Skeletal muscle tissue (tissue), 4 donors: Measurements from ENCODE around the gene TRABD2B. TPM values are rescaled to one million over a fixed set of nuclear protein-coding genes. Genes with fewer than 3 reads are reported as not detected.

Experiments
- H3K27ac ChIP-seq: one replicate; pipeline ENCODE4 v1.7.0; 2013; ENCODE audit warnings: mild to moderate bottlenecking, low read depth, low read length, inconsistent platforms
- H3K27me3 ChIP-seq, 3 donors: one replicate each; pipeline ENCODE4 v1.7.0; 2013; ENCODE audit warnings: low read length in 3 of 3; ENCODE audit not compliant: control insufficient read depth in 3 of 3, insufficient read depth in 3 of 3
- H3K36me3 ChIP-seq, 3 donors: one replicate each; pipeline ENCODE4 v1.7.0; 2013; ENCODE audit warnings: low read length in 3 of 3; ENCODE audit not compliant: control insufficient read depth in 3 of 3, insufficient read depth in 3 of 3
- H3K4me1 ChIP-seq, 3 donors: one replicate each; pipeline ENCODE4 v1.7.0; 2013; ENCODE audit warnings: low read length in 3 of 3, mild to moderate bottlenecking in 3 of 3; ENCODE audit not compliant: control insufficient read depth in 3 of 3, insufficient read depth in 3 of 3
- H3K4me3 ChIP-seq, 3 donors: one replicate each; pipeline ENCODE4 v1.7.0; 2013; ENCODE audit warnings: low read length in 3 of 3
- H3K9ac ChIP-seq, 3 donors: one replicate each; pipeline ENCODE4 v1.7.0; 2013; ENCODE audit warnings: low read length in 3 of 3, mild to moderate bottlenecking in 3 of 3, moderate library complexity in 2 of 3, low read depth in 1 of 3
- H3K9me3 ChIP-seq, 3 donors: one replicate each; pipeline ENCODE4 v1.7.0; 2013; ENCODE audit warnings: low read length in 3 of 3; ENCODE audit not compliant: control insufficient read depth in 3 of 3
- total RNA-seq: library from RNA; depleted of rRNA; stranded (reverse); fragments of >200 nt; gene quantifications from one replicate; pipeline ENCODE4 v1.2.3, GENCODE V29; 2014
- donor health status: Osteomylitis.

TRABD2B gene
- total RNA-seq, 1 donor from 2014 or later, result 0.52 TPM

GRCh38 chr1:47995306-47996050 lies 1.7 kb downstream of the TRABD2B start:
- Histone ChIP-seq H3K27me3 (peaks cover 31 to 35% (median 33%) of the 10 kb centered on the region in 3 donors), H3K4me1 (peaks cover 2 to 13% (median 2%) of the 10 kb centered on the region in 3 donors)

GRCh38 chr1:47993881-47994625 lies 3.1 kb downstream of the TRABD2B start:
- peaks cover 31 to 38% (median 33%) of the 10 kb centered on the region in 3 donors for H3K27me3 ChIP-seq
- no peak overlapping the region for H3K4me3 ChIP-seq
- no peaks in the 10 kb centered on the region for H3K9me3 ChIP-seq
- peaks cover 0 to 2% (median 0%) of the 10 kb centered on the region in 3 donors for H3K36me3 ChIP-seq
- peaks cover 2 to 13% (median 2%) of the 10 kb centered on the region in 3 donors for H3K4me1 ChIP-seq
- H3K9ac ChIP-seq, result no peak overlapping the region
- no peak overlapping the region for H3K27ac ChIP-seq

More at GRCh38 chr1:47995306-47996050, 1.7 kb downstream of the TRABD2B start:
- no peak overlapping the region for H3K4me3 ChIP-seq
- H3K36me3 ChIP-seq, result peaks cover 0 to 2% (median 0%) of the 10 kb centered on the region in 3 donors
- H3K27ac ChIP-seq, result no peak overlapping the region
- H3K9ac ChIP-seq, result no peak overlapping the region
- H3K9me3 ChIP-seq, result no peaks in the 10 kb centered on the region

- H3K27ac ChIP-seq, result no peak overlapping the region
- H3K27me3 ChIP-seq, result peaks cover 28 to 34% (median 30%) of the 10 kb centered on the region in 3 donors
- no peak overlapping the region for H3K4me3 ChIP-seq
Observed at GRCh38 chr1:47993416-47993740, 3.8 kb downstream of the TRABD2B start.

GRCh38 chr1:47992720-47993415 lies 4.3 kb downstream of the TRABD2B start:
- no peak overlapping the region for H3K9ac ChIP-seq
- H3K4me1 ChIP-seq, result peaks cover 2 to 13% (median 2%) of the 10 kb centered on the region in 3 donors
- H3K9me3 ChIP-seq, result no peaks in the 10 kb centered on the region
- no peak overlapping the region for H3K4me3 ChIP-seq
- H3K27ac ChIP-seq, result no peak overlapping the region
- H3K36me3 ChIP-seq, result peaks cover 0 to 2% (median 0%) of the 10 kb centered on the region in 3 donors
- peaks cover 24 to 31% (median 25%) of the 10 kb centered on the region in 3 donors for H3K27me3 ChIP-seq

More at GRCh38 chr1:47993416-47993740, 3.8 kb downstream of the TRABD2B start:
- Histone ChIP-seq H3K9me3 (no peaks in the 10 kb centered on the region), H3K4me1 (peaks cover 2 to 13% (median 2%) of the 10 kb centered on the region in 3 donors), H3K36me3 (peaks cover 0 to 2% (median 0%) of the 10 kb centered on the region in 3 donors), H3K9ac (no peak overlapping the region)

- Histone ChIP-seq H3K36me3 (peaks cover 0 to 2% (median 0%) of the 10 kb centered on the region in 3 donors), H3K27ac (no peak overlapping the region), H3K9me3 (no peaks in the 10 kb centered on the region), H3K9ac (no peak overlapping the region), H3K4me3 (no peak overlapping the region), H3K27me3 (peaks cover 26 to 35% (median 28%) of the 10 kb centered on the region in 3 donors), H3K4me1 (peaks cover 0 to 14% (median 5%) of the 10 kb centered on the region in 3 donors)
Observed at GRCh38 chr1:47991673-47992072, 5.5 kb downstream of the TRABD2B start.

- H3K4me1 ChIP-seq, result peaks cover 0 to 14% (median 5%) of the 10 kb centered on the region in 3 donors
- H3K9ac ChIP-seq, result no peak overlapping the region
- no peaks in the 10 kb centered on the region for H3K9me3 ChIP-seq
- no peak overlapping the region for H3K27ac ChIP-seq
- H3K4me3 ChIP-seq, result no peak overlapping the region
- H3K27me3 ChIP-seq, result peaks cover 22 to 32% (median 24%) of the 10 kb centered on the region in 3 donors
- H3K36me3 ChIP-seq, result peaks cover 0 to 2% (median 0%) of the 10 kb centered on the region in 3 donors
Observed at GRCh38 chr1:47991187-47991586, 6.0 kb downstream of the TRABD2B start.

GRCh38 chr1:47990286-47990685 lies 6.9 kb downstream of the TRABD2B start:
- Histone ChIP-seq H3K9me3 (no peaks in the 10 kb centered on the region), H3K4me3 (no peak overlapping the region), H3K27me3 (peaks cover 16 to 24% (median 23%) of the 10 kb centered on the region in 3 donors), H3K4me1 (peaks cover 2 to 14% (median 5%) of the 10 kb centered on the region in 3 donors), H3K36me3 (peaks cover 0 to 2% (median 0%) of the 10 kb centered on the region in 3 donors), H3K9ac (no peak overlapping the region), H3K27ac (no peak overlapping the region)

GRCh38 chr1:47987601-47988000 lies 9.6 kb downstream of the TRABD2B start:
- Histone ChIP-seq H3K4me3 (no peak overlapping the region), H3K9me3 (no peaks in the 10 kb centered on the region), H3K4me1 (peaks cover 5 to 13% (median 11%) of the 10 kb centered on the region in 3 donors), H3K9ac (no peak overlapping the region), H3K27me3 (peaks cover 8 to 34% (median 21%) of the 10 kb centered on the region in 3 donors), H3K27ac (no peak overlapping the region), H3K36me3 (no peaks in the 10 kb centered on the region)

GRCh38 chr1:47986761-47987200 lies 10.4 kb downstream of the TRABD2B start:
- Histone ChIP-seq H3K4me1 (peaks cover 5 to 13% (median 7%) of the 10 kb centered on the region in 3 donors), H3K36me3 (no peaks in the 10 kb centered on the region), H3K9ac (peak overlapping the region in 1 of 3 donors; percentile 40), H3K4me3 (peak overlapping the region in 1 of 3 donors; percentile 18), H3K9me3 (no peaks in the 10 kb centered on the region), H3K27me3 (peaks cover 8 to 39% (median 21%) of the 10 kb centered on the region in 3 donors), H3K27ac (peak overlapping the region; percentile 3)
